ENCODE measurements around the gene KIF3C.
"Not testable (repeated sequence)": the region's sequence is repeated elsewhere in the genome, so short reads cannot be mapped to it uniquely, and the experiment has no call there.

DNA sequence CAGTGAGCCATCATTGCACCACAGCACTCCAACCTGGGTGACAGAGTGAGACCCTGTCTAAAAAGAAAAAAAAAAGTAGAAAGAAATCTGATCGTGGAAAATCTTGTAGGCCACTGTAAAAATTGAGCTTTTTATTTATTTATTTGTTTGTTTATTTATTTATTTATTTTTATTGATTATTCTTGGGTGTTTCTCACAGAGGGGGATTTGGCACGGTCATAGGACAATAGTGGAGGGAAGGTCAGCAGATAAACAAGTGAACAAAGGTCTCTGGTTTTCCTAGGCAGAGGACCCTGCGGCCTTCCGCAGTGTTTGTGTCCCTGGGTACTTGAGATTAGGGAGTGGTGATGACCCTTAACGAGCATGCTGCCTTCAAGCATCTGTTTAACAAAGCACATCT lies 72.7 kb downstream of the KIF3C start:
- TF ChIP-seq, protein P1, sequence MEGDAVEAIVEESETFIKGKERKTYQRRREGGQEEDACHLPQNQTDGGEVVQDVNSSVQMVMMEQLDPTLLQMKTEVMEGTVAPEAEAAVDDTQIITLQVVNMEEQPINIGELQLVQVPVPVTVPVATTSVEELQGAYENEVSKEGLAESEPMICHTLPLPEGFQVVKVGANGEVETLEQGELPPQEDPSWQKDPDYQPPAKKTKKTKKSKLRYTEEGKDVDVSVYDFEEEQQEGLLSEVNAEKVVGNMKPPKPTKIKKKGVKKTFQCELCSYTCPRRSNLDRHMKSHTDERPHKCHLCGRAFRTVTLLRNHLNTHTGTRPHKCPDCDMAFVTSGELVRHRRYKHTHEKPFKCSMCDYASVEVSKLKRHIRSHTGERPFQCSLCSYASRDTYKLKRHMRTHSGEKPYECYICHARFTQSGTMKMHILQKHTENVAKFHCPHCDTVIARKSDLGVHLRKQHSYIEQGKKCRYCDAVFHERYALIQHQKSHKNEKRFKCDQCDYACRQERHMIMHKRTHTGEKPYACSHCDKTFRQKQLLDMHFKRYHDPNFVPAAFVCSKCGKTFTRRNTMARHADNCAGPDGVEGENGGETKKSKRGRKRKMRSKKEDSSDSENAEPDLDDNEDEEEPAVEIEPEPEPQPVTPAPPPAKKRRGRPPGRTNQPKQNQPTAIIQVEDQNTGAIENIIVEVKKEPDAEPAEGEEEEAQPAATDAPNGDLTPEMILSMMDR (conservative IDR thresholded peaks at IDR 0.05 in 1 of 2, IDR thresholded peaks at IDR 0.05 in 1 of 2; ENCODE audit: extremely low read depth in 1 of 2, insufficient read depth in 1 of 2, low read depth in 1 of 2, low read length in 2 of 2): not testable (repeated sequence)
- not testable (repeated sequence) for TF ChIP-seq EZH2 (IDR thresholded peaks at IDR 0.05; ENCODE audit: borderline replicate concordance, low read length)
